ENCODE results near the gene TNFRSF19.
"Not testable (repeated sequence)": the region's sequence is repeated elsewhere in the genome, so short reads cannot be mapped to it uniquely, and the experiment has no call there.

GRCh38 chr13:23529926-23530325, 40.3 kb upstream of the TNFRSF19 start:
- TF ChIP-seq CTCF (conservative IDR thresholded peaks at IDR 0.05; ENCODE audit: low read length); EZH2phosphoT487 (IDR thresholded peaks at IDR 0.05; ENCODE audit: borderline replicate concordance, low read depth, low read length): not testable (repeated sequence)

Measured in OCI-LY7 (cell line).